Mesothelial cell of epicardium (in vitro differentiated cells): ENCODE results near the gene CCER1. TPM values are rescaled to one million over a fixed set of nuclear protein-coding genes. Genes with fewer than 3 reads are reported as not detected.

Experiments used
- DNase-seq, 2 experiments: peaks; one replicate each; pipeline ENCODE4 v3.0.0; 2021; ENCODE audit warnings: low spot score in 2 of 2; ENCODE audit not compliant: unreplicated experiment in 2 of 2
- H3K27ac Mint-ChIP-seq: 2 replicates; pipeline ENCODE4 v1.8.0; 2021; ENCODE audit warnings: mixed read lengths
- H3K27me3 Mint-ChIP-seq: 2 replicates; pipeline ENCODE4 v1.8.0; 2021; ENCODE audit warnings: low read depth, mixed read lengths
- H3K36me3 Mint-ChIP-seq: 2 replicates; pipeline ENCODE4 v1.8.0; 2021; ENCODE audit warnings: mixed read lengths
- H3K4me1 Mint-ChIP-seq: 2 replicates; pipeline ENCODE4 v1.8.0; 2021; ENCODE audit warnings: mixed read lengths
- H3K4me3 Mint-ChIP-seq: 2 replicates; pipeline ENCODE4 v1.8.0; 2021; ENCODE audit warnings: mild to moderate bottlenecking, moderate library complexity, mixed read lengths
- H3K9me3 Mint-ChIP-seq: 2 replicates; pipeline ENCODE4 v1.8.0; 2021; ENCODE audit warnings: mixed read lengths
- CTCF ChIP-seq: fragments of 200-600 bp; sonication (generic); IDR thresholded peaks from one replicate; pipeline ENCODE4 v1.5.0; 2021; ENCODE audit warnings: antibody characterized with exemption; ENCODE audit not compliant: unreplicated experiment
- total RNA-seq: library from RNA; stranded (reverse); gene quantifications from 3 replicates; pipeline ENCODE4 v1.2.1, GENCODE V29; 2021

CCER1 gene
- total RNA-seq, 1 donor from 2014 or later, result not detected

DNA sequence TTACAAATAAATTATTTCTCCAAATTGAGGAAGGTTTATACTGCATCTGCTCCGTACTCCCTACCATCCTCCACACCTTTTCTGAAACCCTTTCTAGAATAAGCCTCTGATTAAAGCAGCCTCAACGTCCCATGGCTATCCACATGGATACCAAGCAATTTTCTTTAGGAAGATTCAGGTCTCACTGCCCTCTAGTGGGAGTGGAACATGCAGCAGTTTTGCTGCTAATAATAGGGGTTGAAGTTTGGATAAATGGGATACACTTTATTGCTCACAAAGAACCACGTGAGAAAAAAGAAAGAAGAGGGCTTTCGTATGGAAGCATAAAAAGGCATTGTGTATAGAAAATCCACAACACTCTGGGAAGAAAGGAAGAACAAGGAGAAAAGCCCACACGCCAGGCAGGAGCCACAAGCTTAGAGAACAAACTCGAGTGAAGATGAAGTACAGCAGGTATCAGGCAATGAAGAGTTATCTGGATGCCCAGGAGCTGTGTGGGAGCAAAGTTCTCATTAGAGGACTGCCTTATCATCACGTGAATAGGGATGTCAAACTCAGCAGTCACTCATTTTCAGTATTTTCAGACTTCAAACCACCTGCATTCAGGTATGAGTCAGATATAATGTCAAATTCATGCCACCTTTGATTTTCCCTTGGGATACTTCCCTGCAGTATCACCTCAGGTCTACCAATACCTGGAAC lies 45.8 kb downstream of the CCER1 start:
- Mint-ChIP-seq H3K36me3 (no peaks in the 10 kb centered on the region), H3K27ac (no peak overlapping the region), H3K4me1 (peaks cover 18% of the 10 kb centered on the region), H3K27me3 (no peaks in the 10 kb centered on the region), H3K9me3 (peaks cover 10% of the 10 kb centered on the region), H3K4me3 (no peak overlapping the region)
- TF ChIP-seq CTCF, result peak; percentile 78
- DNase-seq, result peak in 1 of 2 experiments; percentile 38

DNA sequence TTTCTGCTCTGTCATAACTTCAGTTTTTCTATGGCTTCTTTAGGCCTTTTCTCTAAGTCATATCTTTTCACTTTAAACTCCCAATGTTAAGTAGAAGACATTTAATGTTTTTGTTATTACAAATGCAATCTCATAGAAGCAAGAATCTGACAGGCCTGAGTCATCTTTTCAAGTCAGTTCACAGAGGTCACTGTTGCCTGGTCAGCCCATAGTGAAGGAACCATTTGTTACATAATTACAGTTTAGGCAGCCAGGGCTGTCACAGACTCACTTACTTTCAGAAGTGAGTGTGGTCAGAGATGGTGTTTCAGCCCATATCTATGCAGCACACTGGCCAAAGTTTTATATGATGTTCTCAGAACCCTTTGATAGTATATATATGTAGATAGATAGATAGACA lies 46.5 kb downstream of the CCER1 start:
- Mint-ChIP-seq H3K4me3 (no peak overlapping the region), H3K9me3 (peaks cover 10% of the 10 kb centered on the region), H3K36me3 (no peaks in the 10 kb centered on the region), H3K27ac (peak overlapping the region; percentile 48), H3K27me3 (no peaks in the 10 kb centered on the region), H3K4me1 (peaks cover 18% of the 10 kb centered on the region)
- TF ChIP-seq CTCF, result no peak
- DNase-seq, result no peak

DNA sequence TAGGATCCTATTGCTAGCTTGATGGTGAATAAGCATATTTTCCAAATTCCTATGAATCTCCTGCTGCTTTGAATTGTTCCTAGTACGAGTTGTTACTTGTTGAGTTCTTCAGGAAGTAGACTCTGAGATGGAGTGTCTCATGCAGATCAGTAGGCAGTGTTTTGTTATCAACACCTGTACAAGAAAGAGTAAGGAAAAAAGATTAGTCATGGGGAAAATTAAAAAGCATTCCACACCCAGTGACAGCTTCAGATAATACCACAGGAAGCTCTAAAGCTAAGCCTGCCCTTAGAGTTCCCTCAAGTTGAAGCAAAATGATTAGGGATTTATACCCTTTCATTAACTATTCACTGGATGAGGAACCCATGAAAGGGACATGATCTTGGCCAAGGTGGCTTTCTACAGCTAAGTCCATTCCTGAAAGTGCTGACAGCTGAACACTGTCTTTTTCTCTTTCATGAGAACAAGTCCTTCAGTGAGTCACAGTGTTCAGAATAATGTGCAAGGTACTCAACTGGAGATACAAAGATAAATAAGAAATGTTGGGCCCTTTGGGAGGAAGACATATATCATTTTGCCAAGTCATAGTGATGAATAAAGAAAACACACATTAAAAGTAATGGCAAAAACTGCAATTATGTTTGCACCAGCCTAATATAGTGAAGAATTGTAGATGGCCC lies 49.1 kb downstream of the CCER1 start:
- no peak for DNase-seq
- H3K27me3 Mint-ChIP-seq, result no peaks in the 10 kb centered on the region
- H3K4me1 Mint-ChIP-seq, result peaks cover 18% of the 10 kb centered on the region
- H3K27ac Mint-ChIP-seq, result no peak overlapping the region
- H3K9me3 Mint-ChIP-seq, result no peaks in the 10 kb centered on the region
- TF ChIP-seq CTCF, result no peak
- H3K36me3 Mint-ChIP-seq, result no peaks in the 10 kb centered on the region
- H3K4me3 Mint-ChIP-seq, result no peak overlapping the region

- Mint-ChIP-seq H3K4me3 (no peak overlapping the region), H3K4me1 (peaks cover 6% of the 10 kb centered on the region), H3K36me3 (no peaks in the 10 kb centered on the region), H3K27me3 (no peaks in the 10 kb centered on the region), H3K9me3 (peaks cover 5% of the 10 kb centered on the region), H3K27ac (no peak overlapping the region)
- no peak for DNase-seq
- no peak for TF ChIP-seq CTCF
Observed at GRCh38 chr12:90902596-90902995, 52.4 kb downstream of the CCER1 start.

Other genes with a start within 250 kb of the CCER1 start
- gene EPYC, start 49.8 kb upstream of the CCER1 start, total RNA-seq, result not detected in 3 replicates
- 0.09 TPM in 1 of 3 replicates, not detected in the others for gene KERA, start 102.8 kb upstream of the CCER1 start, total RNA-seq
- 490 to 545 TPM (median 508 TPM) in 3 replicates for gene LUM, start 156.3 kb upstream of the CCER1 start, total RNA-seq
- gene DCN, start 227.6 kb upstream of the CCER1 start, total RNA-seq, result 1,349 to 1,406 TPM (median 1,402 TPM) in 3 replicates